IMR-90 (cell line): ENCODE data around the gene TTYH3. TPM values are rescaled to one million over a fixed set of nuclear protein-coding genes. Genes with fewer than 3 reads are reported as not detected.

Experiments used
- ATAC-seq: fragments of 200-7000 bp; cut with Tn5 transposase; 2 replicates; pipeline ENCODE4 v1.9.1; 2020; ENCODE audit warnings: low read depth, mild to moderate bottlenecking, moderate library complexity
- BruUV-seq: library from RNA; stranded (reverse); fragments of 400-500 nt; replicated peaks from 2 replicates; lab custom pipeline; 2021; lab: Mats Ljungman, UMichigan
- CTCF ChIA-PET: fragments of 300-600 bp; formaldehyde crosslinking; extraction: SDS; loops from one replicate; lab custom pipeline; 2021; ENCODE audit warnings: antibody characterized with exemption; lab: Yijun Ruan, JAX
- POLR2A ChIA-PET: fragments of 300-600 bp; sonication (Branson Sonifier 250); formaldehyde crosslinking; loops from one replicate; lab custom pipeline; 2022; ENCODE audit warnings: antibody characterized with exemption; ENCODE audit not compliant: unreplicated experiment; lab: Charles Lee
- DNase-seq: peaks from one replicate; pipeline ENCODE4 v3.0.0; 2013
- H2AFZ ChIP-seq: replicated peaks from 2 replicates; pipeline ENCODE3; 2013; ENCODE audit warnings: low read length, mild to moderate bottlenecking; ENCODE audit not compliant: poor library complexity
- H2AK5ac ChIP-seq: 2 replicates; pipeline ENCODE4 v1.6.1; 2013; ENCODE audit warnings: low read depth, low read length, inconsistent platforms
- H2AK9ac ChIP-seq: replicated peaks from 2 replicates; pipeline ENCODE3; 2013; ENCODE audit warnings: mild to moderate bottlenecking, low read depth, low read length, moderate library complexity; ENCODE audit not compliant: poor library complexity
- H2BK120ac ChIP-seq: 2 replicates; pipeline ENCODE4 v1.6.1; 2013; ENCODE audit warnings: low read depth, low read length, inconsistent platforms
- H2BK15ac ChIP-seq: 3 replicates; pipeline ENCODE4 v1.6.1; 2013; ENCODE audit warnings: low read depth, low read length, inconsistent platforms
- H2BK20ac ChIP-seq: 2 replicates; pipeline ENCODE4 v1.6.1; 2013; ENCODE audit warnings: low read depth, mild to moderate bottlenecking, inconsistent platforms, low read length, moderate library complexity
- H2BK5ac ChIP-seq: 2 replicates; pipeline ENCODE4 v1.6.1; 2013; ENCODE audit warnings: mild to moderate bottlenecking, low read depth, low read length, inconsistent platforms; ENCODE audit not compliant: poor library complexity, severe bottlenecking
- H3K14ac ChIP-seq: replicated peaks from 2 replicates; pipeline ENCODE4 v1.6.1; 2013; ENCODE audit warnings: low read depth, low read length, inconsistent platforms
- H3K18ac ChIP-seq: 2 replicates; pipeline ENCODE4 v1.6.1; 2013; ENCODE audit warnings: low read depth, low read length, control low read depth
- H3K23ac ChIP-seq: 2 replicates; pipeline ENCODE4 v1.6.1; 2013; ENCODE audit warnings: low read depth, low read length, inconsistent platforms
- H3K27ac ChIP-seq: 2 replicates; pipeline ENCODE4 v1.5.1; 2013; ENCODE audit warnings: mild to moderate bottlenecking, control low read depth, low read length; ENCODE audit not compliant: insufficient read depth
- H3K27me3 ChIP-seq: 2 replicates; pipeline ENCODE4 v1.6.1; 2013; ENCODE audit warnings: low read length; ENCODE audit not compliant: control insufficient read depth, insufficient read depth
- H3K36me3 ChIP-seq: 2 replicates; pipeline ENCODE4 v1.6.1; 2013; ENCODE audit warnings: low read length, mixed read lengths; ENCODE audit not compliant: control insufficient read depth, insufficient read depth
- H3K4ac ChIP-seq: 2 replicates; pipeline ENCODE4 v1.6.1; 2013; ENCODE audit warnings: low read depth, low read length, inconsistent platforms
- H3K4me1 ChIP-seq: 2 replicates; pipeline ENCODE4 v1.6.1; 2013; ENCODE audit warnings: low read length, mixed read lengths; ENCODE audit not compliant: control insufficient read depth, insufficient read depth
- H3K4me2 ChIP-seq: 2 replicates; pipeline ENCODE4 v1.6.1; 2013; ENCODE audit warnings: low read depth, mild to moderate bottlenecking, control low read depth, low read length, moderate library complexity
- H3K4me3 ChIP-seq: 2 replicates; pipeline ENCODE4 v1.5.1; 2013; ENCODE audit warnings: low read depth, mild to moderate bottlenecking, control low read depth, low read length, moderate library complexity; ENCODE audit not compliant: insufficient read depth
- H3K56ac ChIP-seq: 2 replicates; pipeline ENCODE4 v1.6.1; 2013; ENCODE audit warnings: low read length, inconsistent platforms; ENCODE audit not compliant: insufficient read depth; ENCODE audit errors: extremely low read depth
- H3K79me1 ChIP-seq, 2 experiments: 2 replicates each; pipeline ENCODE4 v1.6.1; 2013; ENCODE audit warnings: low read length in 2 of 2, inconsistent platforms in 1 of 2, low read depth in 1 of 2
- H3K9ac ChIP-seq: 2 replicates; pipeline ENCODE4 v1.6.1; 2013; ENCODE audit warnings: low read depth, low read length, control low read depth
- H3K9me1 ChIP-seq: 2 replicates; pipeline ENCODE4 v1.6.1; 2013; ENCODE audit warnings: low read length, inconsistent platforms; ENCODE audit not compliant: insufficient read depth
- H3K9me3 ChIP-seq: 2 replicates; pipeline ENCODE4 v1.6.1; 2013; ENCODE audit warnings: low read length; ENCODE audit not compliant: control insufficient read depth, insufficient read depth
- H4K20me1 ChIP-seq: 2 replicates; pipeline ENCODE4 v1.6.1; 2013; ENCODE audit warnings: low read length, inconsistent platforms; ENCODE audit not compliant: insufficient read depth
- H4K5ac ChIP-seq: 2 replicates; pipeline ENCODE4 v1.6.1; 2013; ENCODE audit warnings: mild to moderate bottlenecking, low read depth, low read length, control low read depth
- H4K8ac ChIP-seq, 2 experiments: 2 replicates each; pipeline ENCODE4 v1.6.1; 2013; ENCODE audit warnings: low read depth in 2 of 2, low read length in 2 of 2, control low read depth in 1 of 2, inconsistent platforms in 1 of 2
- H4K91ac ChIP-seq: 2 replicates; pipeline ENCODE4 v1.6.1; 2013; ENCODE audit warnings: low read depth, low read length, inconsistent platforms; ENCODE audit not compliant: insufficient read depth
- BHLHE40 ChIP-seq: fragments of 150-350 bp; IDR thresholded peaks from 2 replicates; pipeline ENCODE4 v1.6.1; 2016; ENCODE audit warnings: mild to moderate bottlenecking, low read depth, low read length
- CEBPB ChIP-seq: IDR thresholded peaks from 2 replicates; pipeline ENCODE4 v1.6.1; 2012; ENCODE audit warnings: low read depth, low read length, improper control_type of control experiment
- CHD1 ChIP-seq: IDR thresholded peaks from 2 replicates; pipeline ENCODE4 v1.6.1; 2012; ENCODE audit warnings: low read depth, low read length, improper control_type of control experiment
- CTCF ChIP-seq: conservative IDR thresholded peaks from 2 replicates; pipeline ENCODE4 v1.5.1; 2012; ENCODE audit warnings: mild to moderate bottlenecking, low read depth, low read length, improper control_type of control experiment
- ELK1 ChIP-seq: fragments of 150-350 bp; IDR thresholded peaks from 2 replicates; pipeline ENCODE4 v1.6.1; 2016; ENCODE audit warnings: low read depth, mild to moderate bottlenecking, low read length, moderate library complexity, borderline replicate concordance
- FOS ChIP-seq: fragments of 150-350 bp; IDR thresholded peaks from 2 replicates; pipeline ENCODE4 v1.6.1; 2016; ENCODE audit warnings: low read depth, low read length
- MAFK ChIP-seq: IDR thresholded peaks from 2 replicates; pipeline ENCODE4 v1.6.1; 2012; ENCODE audit warnings: low read depth, low read length, improper control_type of control experiment
- MAZ ChIP-seq: IDR thresholded peaks from 2 replicates; pipeline ENCODE4 v1.6.1; 2012; ENCODE audit warnings: low read depth, mild to moderate bottlenecking, low read length, improper control_type of control experiment, moderate library complexity, borderline replicate concordance
- MXI1 ChIP-seq: IDR thresholded peaks from 2 replicates; pipeline ENCODE4 v1.6.1; 2012; ENCODE audit warnings: low read depth, mild to moderate bottlenecking, low read length, moderate library complexity, borderline replicate concordance
- NFE2L2 ChIP-seq: fragments of 150-350 bp; IDR thresholded peaks from 2 replicates; pipeline ENCODE4 v1.6.1; 2016; ENCODE audit warnings: low read depth, mild to moderate bottlenecking, low read length
- POLR2A ChIP-seq: IDR thresholded peaks from 2 replicates; pipeline ENCODE4 v1.6.1; 2012; ENCODE audit warnings: mild to moderate bottlenecking, low read depth, low read length
- RAD21 ChIP-seq: IDR thresholded peaks from 2 replicates; pipeline ENCODE4 v1.6.1; 2012; ENCODE audit warnings: low read length, improper control_type of control experiment
- RCOR1 ChIP-seq: IDR thresholded peaks from 2 replicates; pipeline ENCODE4 v1.6.1; 2012; ENCODE audit warnings: mild to moderate bottlenecking, low read length, improper control_type of control experiment; ENCODE audit not compliant: insufficient replicate concordance
- RFX5 ChIP-seq: IDR thresholded peaks from 2 replicates; pipeline ENCODE4 v1.8.0; 2012; ENCODE audit warnings: low read depth, mild to moderate bottlenecking, low read length, moderate library complexity
- SMC3 ChIP-seq: fragments of 150-350 bp; IDR thresholded peaks from 2 replicates; pipeline ENCODE4 v1.6.1; 2016; ENCODE audit warnings: low read depth, mild to moderate bottlenecking, antibody characterized with exemption, low read length, moderate library complexity
- USF2 ChIP-seq: fragments of 150-350 bp; IDR thresholded peaks from 2 replicates; pipeline ENCODE4 v1.6.1; 2017; ENCODE audit warnings: mild to moderate bottlenecking, antibody characterized with exemption, low read length, low read depth
- WGBS, 2 experiments: methylation state at CpG; one replicate each; pipeline versions ENCODE4 v1.1.5 to v1.1.7; 2013; ENCODE audit warnings: missing lambda C conversion rate in 2 of 2; ENCODE audit not compliant: insufficient read length in 1 of 2; ENCODE audit errors: extremely low coverage in 2 of 2; 5-methylcytosine and 5-hydroxymethylcytosine counted together
- dilution Hi-C: fragments of 300-500 bp; cut with HindIII; formaldehyde crosslinking; loops from one replicate; pipeline ENCODE4 v1.14.3; 2018; ENCODE audit warnings: low sequenced_read_pairs; ENCODE audit not compliant: unreplicated experiment
- in situ Hi-C: fragments of 300-500 bp; cut with MboI; formaldehyde crosslinking; loops from 3 replicates; pipeline ENCODE4 v1.14.3; 2019; ENCODE audit warnings: low sequenced_read_pairs, inconsistent platforms, mixed read lengths
- intact Hi-C: fragments of 100-400 bp; cut with micrococcal nuclease; formaldehyde crosslinking; loops from 2 replicates; pipeline ENCODE4 v1.10.0; 2022
- polyA plus RNA-seq, 3 experiments: library from polyadenylated mRNA; depleted of rRNA; stranded (reverse); fragments of >200 nt; gene quantifications; 2 replicates each; pipeline ENCODE4 v1.2.3, GENCODE V29; 2012; ENCODE audit warnings: low replicate concordance in 1 of 3
- total RNA-seq: library from RNA; depleted of rRNA; stranded (reverse); fragments of >200 nt; gene quantifications from 2 replicates; pipeline ENCODE4 v1.2.3, GENCODE V29; 2012

Gene TTYH3
- total and polyA plus RNA-seq, 2 of the 4 experiments (the other 2 are of a cell fraction) = 5.6 to 82.6 TPM

GRCh38 chr7:2589341-2589740 is 42.4 kb upstream of the TTYH3 start:
- no peak overlapping the region for H3K14ac ChIP-seq
- H3K79me1 ChIP-seq = no peaks in the 10 kb centered on the region
- H3K23ac ChIP-seq = no peak overlapping the region
- ChIA-PET CTCF (no interaction called here), POLR2A (no interaction called here)
- in situ Hi-C loops = no loop called here
- H4K8ac ChIP-seq = no peak overlapping the region
- H2BK15ac ChIP-seq = no peak overlapping the region
- no peak overlapping the region for H3K9ac ChIP-seq
- no peak overlapping the region for H2BK120ac ChIP-seq
- ATAC-seq (no peak), DNase-seq (no peak)
- peaks cover 29% of the 10 kb centered on the region for H3K36me3 ChIP-seq
- no peak overlapping the region for H3K4me2 ChIP-seq
- H3K9me3 ChIP-seq = no peaks in the 10 kb centered on the region
- no peak for TF ChIP-seq CEBPB
- TF ChIP-seq MAFK = no peak
- no peak for TF ChIP-seq SMC3
- TF ChIP-seq NFE2L2 = no peak
- TF ChIP-seq CHD1 = no peak
- no peak for TF ChIP-seq RCOR1
- TF ChIP-seq RAD21 = no peak
- no peak for TF ChIP-seq USF2
- no peak for TF ChIP-seq RFX5
- TF ChIP-seq BHLHE40 = no peak
- no peak for TF ChIP-seq ELK1
- no peak for TF ChIP-seq MXI1
- TF ChIP-seq CTCF = no peak
- TF ChIP-seq MAZ = no peak
- no peak for TF ChIP-seq FOS
- TF ChIP-seq POLR2A = no peak
- H2AFZ ChIP-seq = no peak overlapping the region
- H3K56ac ChIP-seq = no peak overlapping the region
- no peak overlapping the region for H2BK5ac ChIP-seq
- no peaks in the 10 kb centered on the region for H3K4me1 ChIP-seq
- dilution Hi-C loops = no loop called here
- H3K4ac ChIP-seq = no peak overlapping the region
- no peaks in the 10 kb centered on the region for H3K9me1 ChIP-seq
- no peak overlapping the region for H2AK5ac ChIP-seq
- no peak overlapping the region for H3K4me3 ChIP-seq
- no peak overlapping the region for H4K5ac ChIP-seq
- H4K20me1 ChIP-seq = no peaks in the 10 kb centered on the region
- no peak overlapping the region for H4K91ac ChIP-seq
- no peak overlapping the region for H2AK9ac ChIP-seq
- no peak overlapping the region for H3K27ac ChIP-seq
- intact Hi-C loops = no loop called here
- WGBS, 2 experiments = 89% methylated on average over 16 of the region's 16 CpGs; no CpG with 5 or more reads in 1 of the 2 experiments
- no peaks in the 10 kb centered on the region for H3K27me3 ChIP-seq
- no TSS peak for BruUV-seq
- H2BK20ac ChIP-seq = no peak overlapping the region
- no peak overlapping the region for H3K18ac ChIP-seq
